ENCODE results near the gene TAPBP.
A peak's percentile ranks its signal among the peaks of the same experiment; 100 is the strongest.
"Not testable (repeated sequence)": the region's sequence is repeated elsewhere in the genome, so short reads cannot be mapped to it uniquely, and the experiment has no call there.

The TAPBP gene

GRCh38 chr6:33313709-33314514 lies at the start of gene TAPBP:
Gene TAPBP, minus strand, starts transcription at chr6:33314078. Its CDS starts 37 bp downstream, at chr6:33314041.
- peak; percentile 78 for DNase-seq (ENCODE audit: low read depth in 2 of 2)

GRCh38 chr6:33363486-33363885 lies 49.6 kb upstream of the TAPBP start:
- not testable (repeated sequence) for DNase-seq (ENCODE audit: low read depth in 2 of 2)

DNA sequence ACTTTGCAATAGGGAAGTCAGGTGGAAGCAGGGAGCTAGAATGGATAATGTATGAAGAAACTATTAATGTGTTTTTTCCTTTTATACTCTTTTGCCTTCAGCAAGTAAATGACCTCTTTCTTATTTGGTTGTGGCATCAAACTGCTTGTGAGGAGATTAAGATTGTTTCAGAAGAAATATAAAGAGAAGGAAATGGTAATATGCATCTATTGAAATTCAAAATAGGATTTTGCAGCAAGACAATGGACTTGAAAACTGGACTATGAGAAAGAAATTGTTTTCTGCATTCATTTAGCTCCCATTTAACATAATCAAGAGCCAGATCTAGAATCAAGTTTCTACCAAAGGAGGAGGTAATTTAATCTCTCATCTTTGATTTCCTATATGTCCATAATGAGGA lies 45.5 kb upstream of the TAPBP start:
- DNase-seq (ENCODE audit: low read depth in 2 of 2) = no peak

- DNase-seq (ENCODE audit: low read depth in 2 of 2) = not testable (repeated sequence)
Observed at GRCh38 chr6:33357160-33357871, 43.4 kb upstream of the TAPBP start.

- no peak for DNase-seq (ENCODE audit: low read depth in 2 of 2)
Observed at GRCh38 chr6:33356295-33356694, 42.4 kb upstream of the TAPBP start.

- not testable (repeated sequence) for DNase-seq (ENCODE audit: low read depth in 2 of 2)
Observed at GRCh38 chr6:33355860-33356259, 42.0 kb upstream of the TAPBP start.

GRCh38 chr6:33347816-33348215 lies 33.9 kb upstream of the TAPBP start:
- DNase-seq (ENCODE audit: low read depth in 2 of 2) = no peak

DNA sequence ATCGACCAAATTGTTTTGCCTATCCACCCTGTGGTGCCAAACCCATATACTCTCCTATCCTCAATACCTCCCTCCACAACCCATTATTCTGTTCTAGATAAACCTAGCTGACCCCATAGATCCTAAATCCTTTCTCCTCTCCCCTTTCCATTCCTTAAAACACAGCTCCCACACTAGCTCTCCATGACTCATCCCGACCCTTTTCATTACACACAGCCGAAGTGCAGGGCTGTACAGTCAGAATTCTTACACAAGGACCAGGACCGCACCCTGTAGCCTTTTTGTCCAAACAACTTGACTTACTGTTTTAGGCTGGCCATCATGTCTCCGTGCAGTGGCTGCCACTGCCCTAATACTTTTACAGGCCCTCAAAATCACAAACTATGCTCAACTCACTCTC lies 33.1 kb upstream of the TAPBP start:
- not testable (repeated sequence) for DNase-seq (ENCODE audit: low read depth in 2 of 2)

DNA sequence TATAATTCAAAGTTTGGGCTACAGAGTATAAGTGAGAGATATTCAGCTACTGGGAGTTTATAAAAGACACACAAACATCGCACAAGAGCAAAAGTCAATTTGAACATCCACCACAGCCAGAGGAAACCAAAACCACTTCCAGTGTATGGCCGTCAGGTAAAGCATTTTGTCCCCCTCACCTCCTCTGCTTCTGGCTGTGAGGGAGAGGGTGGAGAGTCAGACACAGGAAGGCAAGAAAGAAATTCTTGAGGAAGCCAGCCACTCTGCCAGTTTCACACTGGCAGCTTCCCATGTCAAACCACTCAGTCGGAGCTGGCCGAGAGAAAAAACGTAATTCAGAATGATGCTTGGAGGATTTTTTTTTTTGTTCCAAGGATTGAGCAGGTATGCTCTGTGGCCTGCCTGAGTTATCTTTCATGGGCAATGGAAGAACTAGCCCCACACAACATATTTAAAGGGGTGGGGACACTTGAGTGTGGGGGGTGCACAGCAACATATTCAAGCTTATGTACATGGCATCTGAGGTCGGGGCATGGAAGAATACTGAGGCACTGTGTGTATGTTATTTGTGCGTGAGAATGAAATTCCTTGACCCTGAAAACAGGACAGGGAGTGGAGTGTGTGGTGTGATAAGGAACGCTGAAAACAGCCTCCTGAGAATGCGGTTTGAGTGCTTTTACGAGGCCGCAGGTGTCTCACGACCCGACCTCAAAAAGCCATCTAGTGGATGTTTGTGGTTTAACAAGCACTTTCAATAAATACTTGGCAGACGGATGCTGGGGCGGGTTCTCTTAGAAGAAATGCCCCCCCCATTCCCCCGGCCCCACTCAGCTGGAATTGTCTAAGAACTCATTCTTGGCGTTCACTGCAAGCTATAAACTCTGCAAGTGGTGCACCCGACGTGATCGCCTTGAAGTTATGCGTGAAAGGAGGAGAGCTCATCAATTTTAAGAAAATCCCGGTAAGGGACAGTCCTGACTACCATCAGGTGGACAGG lies 31.1 kb upstream of the TAPBP start:
- peak in 1 of 2 experiments; percentile 44 for DNase-seq (ENCODE audit: low read depth in 2 of 2)

DNA sequence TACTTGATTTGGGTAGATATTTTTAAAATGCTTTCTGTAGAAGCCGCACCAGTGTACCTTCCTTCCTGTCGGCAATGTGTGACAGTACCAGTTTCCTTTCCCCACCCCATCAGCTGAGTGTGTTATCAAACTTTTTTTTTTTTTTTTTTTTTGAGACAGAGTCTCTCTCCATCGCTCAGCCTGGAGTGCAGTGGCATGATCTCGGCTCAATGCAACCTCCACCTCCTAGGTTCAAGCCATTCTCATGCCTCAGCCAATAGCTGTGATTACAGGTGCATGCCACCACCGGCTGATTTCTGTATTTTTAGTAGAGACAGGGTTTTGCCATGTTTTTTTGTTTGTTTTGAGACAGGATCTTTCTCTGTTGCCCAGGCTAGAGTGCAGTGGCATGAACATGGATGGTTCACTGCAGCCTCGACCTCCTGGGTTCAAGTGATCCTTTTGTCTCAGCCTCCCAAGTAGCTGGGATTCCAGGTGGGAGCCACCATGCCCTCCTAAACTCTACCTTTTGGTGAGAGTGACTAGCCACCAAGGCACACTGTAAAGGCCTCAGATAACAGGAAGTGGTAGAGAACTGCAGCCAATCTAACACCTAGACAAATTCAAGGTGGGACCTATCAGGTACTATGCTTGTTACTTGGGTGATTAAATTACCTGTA lies 30.2 kb upstream of the TAPBP start:
- DNase-seq (ENCODE audit: low read depth in 2 of 2) = no peak

GRCh38 chr6:33343606-33343952 lies 29.7 kb upstream of the TAPBP start:
- not testable (repeated sequence) for DNase-seq (ENCODE audit: low read depth in 2 of 2)

GRCh38 chr6:33339193-33339592 lies 25.3 kb upstream of the TAPBP start:
- no peak for DNase-seq (ENCODE audit: low read depth in 2 of 2)

- no peak for DNase-seq (ENCODE audit: low read depth in 2 of 2)
Observed at GRCh38 chr6:33336495-33336894, 22.6 kb upstream of the TAPBP start.

DNA sequence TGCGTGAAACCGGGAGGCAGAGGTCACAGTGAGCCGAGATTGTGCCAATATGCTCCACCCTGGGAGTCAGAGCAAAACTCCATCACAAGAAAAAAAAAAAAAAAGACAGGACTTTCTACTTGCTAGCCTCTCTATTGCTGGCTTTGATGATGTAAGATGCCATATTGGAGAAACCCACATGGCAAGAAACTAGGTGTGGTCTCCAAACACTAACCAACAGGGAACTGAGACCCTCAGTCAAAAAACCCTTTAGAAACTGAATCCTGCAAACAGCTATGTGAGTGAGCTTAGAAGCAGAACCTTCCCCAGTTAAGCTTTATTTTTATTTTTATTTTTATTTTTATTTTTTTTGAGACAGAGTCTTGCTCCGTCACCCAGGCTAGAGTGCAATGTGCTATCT lies 22.0 kb upstream of the TAPBP start:
- DNase-seq (ENCODE audit: low read depth in 2 of 2) = no peak

GRCh38 chr6:33333666-33334065 lies 19.8 kb upstream of the TAPBP start:
- no peak for DNase-seq (ENCODE audit: low read depth in 2 of 2)

GRCh38 chr6:33330736-33331135 lies 16.9 kb upstream of the TAPBP start:
- no peak for DNase-seq (ENCODE audit: low read depth in 2 of 2)

- no peak for DNase-seq (ENCODE audit: low read depth in 2 of 2)
Observed at GRCh38 chr6:33329058-33329457, 15.2 kb upstream of the TAPBP start.

DNA sequence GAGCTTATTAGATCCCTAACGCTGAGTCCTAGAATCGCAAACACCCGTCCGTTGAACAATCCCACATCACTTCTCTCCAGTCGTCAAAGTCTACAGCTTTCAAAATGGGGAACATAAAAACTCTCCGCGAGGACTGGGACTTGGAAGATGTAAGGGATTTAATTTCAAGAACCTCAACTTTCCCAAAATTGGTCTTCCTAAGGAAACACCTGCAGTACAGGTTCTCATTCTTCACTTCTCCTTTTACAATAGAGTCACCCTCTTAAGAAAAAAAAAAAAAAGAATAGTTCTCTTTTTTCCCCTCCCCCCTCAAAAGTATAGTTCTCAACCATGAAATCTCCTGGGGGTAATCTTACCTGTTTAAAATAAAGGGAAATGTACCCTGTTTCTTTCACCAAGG lies 10.2 kb upstream of the TAPBP start:
- DNase-seq (ENCODE audit: low read depth in 2 of 2) = no peak

DNA sequence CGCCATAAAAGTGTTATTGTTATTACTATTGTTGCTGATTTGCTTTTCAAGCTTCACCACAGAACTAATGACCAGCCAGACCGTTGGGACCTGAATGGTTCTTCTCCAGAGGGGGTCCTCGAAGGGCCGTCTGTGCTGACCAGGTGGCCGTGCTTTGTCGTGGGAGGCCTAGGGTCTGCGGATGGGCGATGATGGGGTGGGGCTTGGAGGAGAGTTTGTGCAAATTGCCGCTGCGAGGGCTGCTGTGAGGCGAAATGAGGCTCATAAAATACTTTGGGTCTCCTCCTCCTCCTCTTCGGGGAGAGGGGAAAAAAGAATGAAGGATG lies 9.7 kb upstream of the TAPBP start:
- no peak for DNase-seq (ENCODE audit: low read depth in 2 of 2)

DNA sequence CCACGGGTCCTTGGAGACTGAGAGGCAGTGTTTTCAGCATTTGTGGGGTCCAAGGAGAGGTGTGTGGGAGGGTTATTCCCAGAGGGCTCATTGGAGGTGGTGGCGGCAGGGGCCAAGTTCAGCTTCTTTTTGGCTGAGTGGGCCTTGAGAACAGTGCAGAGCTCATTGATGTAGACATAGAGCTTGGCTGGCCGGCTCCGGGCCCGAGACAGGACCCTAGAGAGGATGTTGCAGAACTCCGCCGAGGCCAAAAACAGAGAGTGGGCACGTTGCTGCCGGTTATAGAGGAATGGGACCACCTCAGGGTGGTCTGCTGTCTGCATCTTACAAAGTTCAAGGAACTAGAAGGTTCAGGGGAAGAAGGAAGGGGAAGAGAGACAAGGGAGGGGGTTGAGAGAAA lies 7.3 kb upstream of the TAPBP start:
- DNase-seq (ENCODE audit: low read depth in 2 of 2) = no peak

- DNase-seq (ENCODE audit: low read depth in 2 of 2) = no peak
Observed at GRCh38 chr6:33320315-33321181, 6.7 kb upstream of the TAPBP start.

Data from stimulated activated CD4-positive, alpha-beta T cell treated with anti-CD3 and anti-CD28 coated beads, Interleukin-12 subunit alpha, Interleukin-12 subunit beta, amount 100 ng/mL, for 24 hours (primary cell).